Measurements from ENCODE around the gene METTL4. TPM values are rescaled to one million over a fixed set of nuclear protein-coding genes. Genes with fewer than 3 reads are reported as not detected.

METTL4 gene
- total RNA-seq, 5 donors from 2014 or later (not counting 1 experiment from before 2014, with no cell fraction given): 15.1 to 27.7 (median 21.4) TPM

DNA sequence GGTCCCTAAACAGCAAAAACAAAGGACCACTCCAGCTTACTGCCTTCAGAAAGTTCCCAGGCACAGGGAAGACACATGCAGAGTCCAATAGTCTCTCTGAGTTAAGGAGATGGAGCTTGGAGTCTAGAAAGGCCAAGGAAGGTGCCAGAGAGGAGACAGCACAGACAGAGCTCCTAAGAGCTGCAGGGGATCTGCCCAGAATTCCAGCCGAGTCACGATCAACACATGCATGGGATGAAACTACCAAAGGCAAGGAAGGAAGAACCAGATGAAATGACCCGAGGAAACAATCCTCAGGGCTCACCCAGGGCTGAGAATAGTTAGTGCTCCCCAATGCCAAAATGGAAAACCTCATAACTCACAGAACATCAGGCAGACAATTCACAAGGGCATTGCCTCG is 15.4 kb downstream of the METTL4 start:
- no peaks in the 10 kb centered on the region for H3K27me3 Mint-ChIP-seq
- H3K4me3 Mint-ChIP-seq: no peak overlapping the region
- DNase-seq (no peak), ATAC-seq (replicated peaks in 1 of 4) (no peak)
- H3K9me3 Mint-ChIP-seq: no peaks in the 10 kb centered on the region
- peaks cover 12 to 28% (median 17%) of the 10 kb centered on the region in 3 donors for H3K4me1 Mint-ChIP-seq
- H3K36me3 Mint-ChIP-seq: peaks cover 21% of the 10 kb centered on the region
- POLR2A ChIA-PET: interaction anchor here (0.5 to 0.6 kb wide), 3 partner anchors 44 to 1872 kb away, joined by 3 read pairs; no protein-coding TSS in a partner anchor
- Histone ChIP-seq H3K27me3 (replicated peaks in 1 of 2; ENCODE audit: control insufficient read depth in 2 of 2, extremely low read depth in 1 of 2, insufficient read depth in 2 of 2, low read length in 1 of 2) (no peaks in the 10 kb centered on the region), H3K4me1 (ENCODE audit: control insufficient read depth in 1 of 2, extremely low read depth in 1 of 2, insufficient read depth in 2 of 2, low read length in 2 of 2) (no peaks in the 10 kb centered on the region), H3K27ac (ENCODE audit: low read length) (no peak overlapping the region), H3K9me3 (no peaks in the 10 kb centered on the region), H3K36me3 (ENCODE audit: control insufficient read depth in 2 of 2, extremely low read depth in 1 of 2, insufficient read depth in 1 of 2, low read length in 1 of 2) (peaks cover 2 to 5% of the 10 kb centered on the region in 2 donors), H3K4me3 (ENCODE audit: control insufficient read depth in 1 of 2, extremely low read depth in 1 of 2, low read length in 1 of 2) (no peak overlapping the region)
- 100% methylated on average over 2 of the region's 4 CpGs for WGBS (ENCODE audit: insufficient coverage)
- H3K27ac Mint-ChIP-seq: peak overlapping the region in 1 of 2 donors; percentile 12
- CTCF ChIA-PET: interaction anchor here (0.6 to 1.6 kb wide), 2 partner anchors 14 to 1721 kb away, joined by 3 to 6 read pairs; no protein-coding TSS in a partner anchor

DNA sequence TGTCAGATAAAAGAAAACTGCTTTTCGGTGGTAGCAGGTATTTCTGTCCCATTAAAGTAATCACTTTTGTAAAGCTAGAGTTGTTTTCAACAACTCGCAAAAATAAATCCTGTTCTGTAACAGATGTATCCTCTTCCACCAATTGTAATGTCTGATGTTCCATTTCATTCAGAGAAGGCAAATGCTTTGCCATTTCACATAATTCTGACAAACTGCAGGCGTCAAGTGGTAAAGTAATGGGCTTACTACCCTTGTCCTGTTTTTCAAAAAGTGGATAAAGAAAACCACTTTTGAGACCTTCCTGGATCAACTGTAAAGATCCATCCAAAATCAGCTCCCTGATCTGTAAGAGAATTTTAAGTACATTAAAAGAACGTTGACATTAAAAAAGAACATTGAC is 16.6 kb downstream of the METTL4 start:
- Mint-ChIP-seq H3K27me3 (no peaks in the 10 kb centered on the region), H3K9me3 (no peaks in the 10 kb centered on the region), H3K4me3 (no peak overlapping the region), H3K4me1 (peaks cover 12 to 28% (median 17%) of the 10 kb centered on the region in 3 donors), H3K36me3 (peaks cover 29% of the 10 kb centered on the region), H3K27ac (no peak overlapping the region)
- H3K27ac ChIP-seq (ENCODE audit: low read length): no peak overlapping the region
- H3K9me3 ChIP-seq: no peaks in the 10 kb centered on the region
- CTCF ChIA-PET: interaction anchor here in 1 of 2 donors (1.8 kb wide), 1 partner anchor 13 kb away, joined by 7 read pairs; no protein-coding TSS in a partner anchor
- peaks cover 5 to 7% of the 10 kb centered on the region in 2 donors for H3K36me3 ChIP-seq (ENCODE audit: control insufficient read depth in 2 of 2, extremely low read depth in 1 of 2, insufficient read depth in 1 of 2, low read length in 1 of 2)
- H3K4me1 ChIP-seq (ENCODE audit: control insufficient read depth in 1 of 2, extremely low read depth in 1 of 2, insufficient read depth in 2 of 2, low read length in 2 of 2): no peaks in the 10 kb centered on the region
- H3K4me3 ChIP-seq (ENCODE audit: control insufficient read depth in 1 of 2, extremely low read depth in 1 of 2, low read length in 1 of 2): no peak overlapping the region
- ATAC-seq (replicated peaks in 1 of 4) (no peak), DNase-seq (no peak)
- no CpG with 5 or more reads among the region's 4 CpGs for WGBS (ENCODE audit: insufficient coverage)
- POLR2A ChIA-PET: interaction anchor here in 1 of 2 donors (0.6 kb wide), 1 partner anchor 11 kb away, joined by 3 read pairs; no protein-coding TSS in a partner anchor
- H3K27me3 ChIP-seq (replicated peaks in 1 of 2; ENCODE audit: control insufficient read depth in 2 of 2, extremely low read depth in 1 of 2, insufficient read depth in 2 of 2, low read length in 1 of 2): no peaks in the 10 kb centered on the region

GRCh38 chr18:2551425-2551824 is 19.9 kb downstream of the METTL4 start:
- Mint-ChIP-seq H3K36me3 (peaks cover 47% of the 10 kb centered on the region), H3K27ac (peak overlapping the region in 1 of 2 donors; percentile 64), H3K9me3 (no peaks in the 10 kb centered on the region), H3K4me3 (no peak overlapping the region), H3K4me1 (peaks cover 14 to 31% (median 24%) of the 10 kb centered on the region in 3 donors), H3K27me3 (no peaks in the 10 kb centered on the region)
- WGBS (ENCODE audit: insufficient coverage): 93% methylated on average over 2 of the region's 3 CpGs
- CTCF ChIA-PET: no interaction called here
- DNase-seq (no peak), ATAC-seq (replicated peaks in 1 of 4) (no peak)
- POLR2A ChIA-PET: no interaction called here
- Histone ChIP-seq H3K36me3 (ENCODE audit: control insufficient read depth in 2 of 2, extremely low read depth in 1 of 2, insufficient read depth in 1 of 2, low read length in 1 of 2) (peaks cover 5 to 22% of the 10 kb centered on the region in 2 donors), H3K27me3 (replicated peaks in 1 of 2; ENCODE audit: control insufficient read depth in 2 of 2, extremely low read depth in 1 of 2, insufficient read depth in 2 of 2, low read length in 1 of 2) (no peaks in the 10 kb centered on the region), H3K9me3 (no peaks in the 10 kb centered on the region), H3K4me3 (ENCODE audit: control insufficient read depth in 1 of 2, extremely low read depth in 1 of 2, low read length in 1 of 2) (no peak overlapping the region), H3K27ac (ENCODE audit: low read length) (no peak overlapping the region), H3K4me1 (ENCODE audit: control insufficient read depth in 1 of 2, extremely low read depth in 1 of 2, insufficient read depth in 2 of 2, low read length in 2 of 2) (no peaks in the 10 kb centered on the region)

DNA sequence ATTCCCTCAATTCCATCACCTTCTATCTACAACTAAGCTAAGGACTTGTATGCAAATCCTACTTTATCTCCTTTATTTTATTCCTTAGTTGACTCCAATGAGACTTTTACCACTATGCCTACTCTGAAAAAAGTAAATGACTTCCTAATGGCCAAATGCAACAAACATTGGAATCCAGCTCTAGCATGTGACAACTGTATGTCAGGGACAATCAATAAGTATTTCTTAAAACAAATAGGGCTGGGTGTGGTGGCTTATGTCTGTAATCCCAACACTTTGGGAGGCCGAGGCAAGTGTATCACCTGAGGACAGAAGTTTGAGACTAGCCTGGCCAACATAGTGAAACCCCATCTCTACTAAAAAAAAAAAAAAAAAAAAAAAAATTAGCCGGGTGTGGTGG is 21.8 kb downstream of the METTL4 start:
- Mint-ChIP-seq H3K4me1 (peaks cover 13 to 31% (median 21%) of the 10 kb centered on the region in 3 donors), H3K27me3 (no peaks in the 10 kb centered on the region), H3K36me3 (peaks cover 46% of the 10 kb centered on the region), H3K4me3 (no peak overlapping the region), H3K27ac (no peak overlapping the region), H3K9me3 (no peaks in the 10 kb centered on the region)
- POLR2A ChIA-PET: no interaction called here
- no CpG with 5 or more reads among the region's 2 CpGs for WGBS (ENCODE audit: insufficient coverage)
- CTCF ChIA-PET: interaction anchor here in 1 of 2 donors (0.6 to 1.1 kb wide), 2 partner anchors 8 to 215 kb away, joined by 4 to 6 read pairs; no protein-coding TSS in a partner anchor
- H3K27ac ChIP-seq (ENCODE audit: low read length): no peak overlapping the region
- H3K4me1 ChIP-seq (ENCODE audit: control insufficient read depth in 1 of 2, extremely low read depth in 1 of 2, insufficient read depth in 2 of 2, low read length in 2 of 2): no peaks in the 10 kb centered on the region
- H3K36me3 ChIP-seq (ENCODE audit: control insufficient read depth in 2 of 2, extremely low read depth in 1 of 2, insufficient read depth in 1 of 2, low read length in 1 of 2): peaks cover 5 to 24% of the 10 kb centered on the region in 2 donors
- no peaks in the 10 kb centered on the region for H3K27me3 ChIP-seq (replicated peaks in 1 of 2; ENCODE audit: control insufficient read depth in 2 of 2, extremely low read depth in 1 of 2, insufficient read depth in 2 of 2, low read length in 1 of 2)
- H3K9me3 ChIP-seq: no peaks in the 10 kb centered on the region
- ATAC-seq (replicated peaks in 1 of 4) (no peak), DNase-seq (no peak)
- no peak overlapping the region for H3K4me3 ChIP-seq (ENCODE audit: control insufficient read depth in 1 of 2, extremely low read depth in 1 of 2, low read length in 1 of 2)

DNA sequence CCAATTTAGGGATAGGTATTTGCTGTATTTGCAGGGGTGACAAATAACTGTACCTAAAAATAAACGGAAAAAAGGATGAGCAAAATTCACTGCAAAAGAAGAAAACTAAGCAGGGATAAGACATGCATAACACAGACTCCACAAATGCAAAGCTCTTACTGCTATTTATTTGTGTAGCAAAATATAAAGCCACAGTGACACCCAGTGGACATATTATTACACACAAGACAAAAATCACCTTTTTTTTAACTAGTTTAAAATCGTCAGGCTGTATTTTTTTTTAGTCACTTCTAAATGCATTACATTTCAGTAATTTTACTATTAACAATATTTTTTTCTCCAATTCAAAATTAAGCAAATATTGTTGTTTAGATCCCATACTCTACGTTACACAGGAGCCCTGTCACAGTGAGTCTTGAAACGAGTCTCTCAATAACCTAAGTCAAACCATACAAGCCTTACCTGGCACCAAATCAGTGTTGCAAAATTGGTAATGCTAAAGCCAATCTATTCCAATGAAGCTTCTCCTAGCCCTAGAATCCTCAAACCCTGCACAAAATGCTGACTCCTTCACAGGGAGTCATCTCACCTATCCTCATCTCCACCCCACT is 23.7 kb downstream of the METTL4 start:
- CTCF ChIA-PET: interaction anchor here (0.5 to 2.7 kb wide), 15 partner anchors 15 to 1836 kb away, joined by 3 to 21 read pairs (median 4); partner anchors contain the start of gene ENOSF1 (in 1 of the 2)
- no peaks in the 10 kb centered on the region for H3K27me3 ChIP-seq (replicated peaks in 1 of 2; ENCODE audit: control insufficient read depth in 2 of 2, extremely low read depth in 1 of 2, insufficient read depth in 2 of 2, low read length in 1 of 2)
- Mint-ChIP-seq H3K4me3 (no peak overlapping the region), H3K9me3 (no peaks in the 10 kb centered on the region), H3K36me3 (peaks cover 45% of the 10 kb centered on the region), H3K4me1 (peaks cover 13 to 26% (median 16%) of the 10 kb centered on the region in 3 donors), H3K27me3 (no peaks in the 10 kb centered on the region), H3K27ac (peak overlapping the region in 1 of 2 donors; percentile 29)
- WGBS (ENCODE audit: insufficient coverage): 100% methylated on average over 2 of the region's 4 CpGs
- H3K9me3 ChIP-seq: no peaks in the 10 kb centered on the region
- peak in 4 of 35 experiments; percentile 6 to 64 (median 10) for DNase-seq
- peak in 3 of 4 experiments; percentile 47 to 58 (median 52) for ATAC-seq (replicated peaks in 1 of 4)
- no peak overlapping the region for H3K4me3 ChIP-seq (ENCODE audit: control insufficient read depth in 1 of 2, extremely low read depth in 1 of 2, low read length in 1 of 2)
- peaks cover 5 to 26% of the 10 kb centered on the region in 2 donors for H3K36me3 ChIP-seq (ENCODE audit: control insufficient read depth in 2 of 2, extremely low read depth in 1 of 2, insufficient read depth in 1 of 2, low read length in 1 of 2)
- H3K27ac ChIP-seq (ENCODE audit: low read length): no peak overlapping the region
- no peaks in the 10 kb centered on the region for H3K4me1 ChIP-seq (ENCODE audit: control insufficient read depth in 1 of 2, extremely low read depth in 1 of 2, insufficient read depth in 2 of 2, low read length in 2 of 2)
- POLR2A ChIA-PET: interaction anchor here in 1 of 2 donors (0.5 kb wide), 1 partner anchor 580 kb away, joined by 5 read pairs; no protein-coding TSS in a partner anchor

GRCh38 chr18:2545155-2545554 is 26.1 kb downstream of the METTL4 start:
- CTCF ChIA-PET: no interaction called here
- no peaks in the 10 kb centered on the region for H3K9me3 ChIP-seq
- H3K27ac Mint-ChIP-seq: no peak overlapping the region
- ATAC-seq (replicated peaks in 1 of 4) (no peak), DNase-seq (no peak)
- H3K4me3 ChIP-seq (ENCODE audit: control insufficient read depth in 1 of 2, extremely low read depth in 1 of 2, low read length in 1 of 2): no peak overlapping the region
- no peak overlapping the region for H3K27ac ChIP-seq (ENCODE audit: low read length)
- WGBS (ENCODE audit: insufficient coverage): no CpG with 5 or more reads among the region's 2 CpGs
- H3K27me3 ChIP-seq (replicated peaks in 1 of 2; ENCODE audit: control insufficient read depth in 2 of 2, extremely low read depth in 1 of 2, insufficient read depth in 2 of 2, low read length in 1 of 2): no peaks in the 10 kb centered on the region
- H3K4me3 Mint-ChIP-seq: no peak overlapping the region
- POLR2A ChIA-PET: no interaction called here
- H3K9me3 Mint-ChIP-seq: no peaks in the 10 kb centered on the region
- no peaks in the 10 kb centered on the region for H3K4me1 ChIP-seq (ENCODE audit: control insufficient read depth in 1 of 2, extremely low read depth in 1 of 2, insufficient read depth in 2 of 2, low read length in 2 of 2)
- H3K36me3 ChIP-seq (ENCODE audit: control insufficient read depth in 2 of 2, extremely low read depth in 1 of 2, insufficient read depth in 1 of 2, low read length in 1 of 2): peaks cover 0 to 27% of the 10 kb centered on the region in 2 donors
- no peaks in the 10 kb centered on the region for H3K27me3 Mint-ChIP-seq
- H3K4me1 Mint-ChIP-seq: peaks cover 13 to 22% (median 18%) of the 10 kb centered on the region in 3 donors
- peaks cover 34% of the 10 kb centered on the region for H3K36me3 Mint-ChIP-seq

Measured in T-cell (primary cell).